HUDEP-2 (cell line): ENCODE data around the gene NNT.
"Not testable (repeated sequence)": the region's sequence is repeated elsewhere in the genome, so short reads cannot be mapped to it uniquely, and the experiment has no call there.

Source experiments
- DNase-seq, 76 experiments: peaks; one replicate each; lab custom pipeline; 2025; ENCODE audit not compliant: unreplicated experiment in 76 of 76; lab: John Stamatoyannopoulos, UW

Gene NNT

DNA sequence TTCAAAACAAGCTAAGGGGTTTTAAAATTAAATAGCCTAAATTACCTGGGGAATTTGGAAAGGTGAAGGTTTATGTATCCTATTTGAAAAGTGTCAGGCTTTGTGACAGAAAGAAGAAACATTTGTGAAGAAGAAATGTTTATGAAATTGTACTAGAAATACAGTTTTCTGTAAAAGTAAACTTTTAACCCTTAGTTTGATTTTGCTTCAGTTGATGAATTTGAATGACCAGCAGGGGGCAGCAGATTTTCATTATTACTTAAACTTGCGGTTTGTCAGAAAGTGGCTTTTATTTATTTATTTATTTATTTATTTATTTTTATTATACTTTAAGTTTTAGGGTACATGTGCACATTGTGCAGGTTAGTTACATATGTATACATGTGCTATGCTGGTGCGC is 58.1 kb downstream of the NNT start:
- DNase-seq = peak in 22 of 76 experiments; percentile 1 to 38 (median 10)

- DNase-seq = no peak
Observed at GRCh38 chr5:43663916-43664315, 60.9 kb downstream of the NNT start.

DNA sequence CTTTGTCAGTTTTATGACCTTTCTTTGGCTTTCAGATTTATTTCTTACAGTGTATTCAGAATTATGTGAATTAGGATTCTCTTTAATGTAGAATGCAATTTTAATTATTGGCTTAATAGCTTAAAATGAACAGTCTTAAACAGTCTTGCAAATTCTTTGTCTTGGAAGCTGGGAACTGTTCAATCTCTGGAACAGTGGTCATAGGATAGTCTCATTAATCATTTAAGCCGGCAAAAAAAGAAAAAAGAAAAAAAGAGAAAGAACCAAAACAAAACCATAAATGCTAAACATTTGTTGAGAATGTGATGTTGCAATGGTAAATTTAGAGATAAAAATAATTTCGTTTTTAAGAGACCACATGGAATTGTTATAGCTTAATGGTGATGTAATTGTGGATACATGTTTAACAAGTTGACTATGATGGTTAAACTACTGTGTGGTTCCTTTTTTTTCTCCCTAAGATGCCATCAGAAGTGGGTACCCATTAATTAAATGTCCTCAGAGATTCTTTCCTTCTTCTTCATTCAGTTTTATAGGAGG is 61.6 kb downstream of the NNT start:
- DNase-seq = no peak

DNA sequence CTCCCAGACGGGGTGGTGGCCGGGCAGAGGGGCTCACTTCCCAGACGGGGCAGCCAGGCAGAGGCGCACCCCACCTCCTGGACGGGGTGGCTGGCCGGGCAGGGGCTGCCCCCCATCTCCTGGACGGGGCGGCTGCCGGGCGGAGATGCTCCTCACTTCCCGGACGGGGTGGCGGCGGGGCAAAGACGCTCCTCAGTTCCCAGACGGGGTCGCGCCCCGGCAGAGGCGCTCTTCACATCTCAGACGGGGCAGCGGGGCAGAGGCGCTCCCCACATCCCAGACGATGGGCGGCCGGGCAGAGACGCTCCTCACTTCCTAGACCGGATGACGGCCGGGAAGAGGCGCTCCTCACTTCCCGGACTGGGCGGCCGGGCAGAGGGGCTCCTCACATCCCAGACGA is 62.8 kb downstream of the NNT start:
- DNase-seq = not testable (repeated sequence)

DNA sequence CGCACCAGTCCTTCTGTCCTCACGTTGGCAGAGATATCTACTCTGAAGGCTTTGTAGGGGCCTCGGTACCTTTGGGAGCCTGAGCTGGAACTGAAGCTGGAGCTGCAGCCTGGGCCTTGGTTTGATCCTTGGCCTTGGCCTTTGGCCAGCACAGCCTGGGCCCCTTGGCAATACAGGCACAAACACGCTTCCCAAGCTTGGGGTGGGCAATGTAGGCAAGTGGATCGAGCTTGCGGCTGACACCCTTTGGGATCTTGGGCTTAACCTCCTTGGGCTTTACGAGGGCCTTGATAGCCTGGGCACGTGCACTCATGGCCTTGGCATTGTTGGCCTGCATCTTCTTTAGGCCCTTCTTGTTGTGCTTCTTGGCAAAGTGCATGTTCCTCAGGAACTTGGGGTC is 63.7 kb downstream of the NNT start:
- not testable (repeated sequence) for DNase-seq

DNA sequence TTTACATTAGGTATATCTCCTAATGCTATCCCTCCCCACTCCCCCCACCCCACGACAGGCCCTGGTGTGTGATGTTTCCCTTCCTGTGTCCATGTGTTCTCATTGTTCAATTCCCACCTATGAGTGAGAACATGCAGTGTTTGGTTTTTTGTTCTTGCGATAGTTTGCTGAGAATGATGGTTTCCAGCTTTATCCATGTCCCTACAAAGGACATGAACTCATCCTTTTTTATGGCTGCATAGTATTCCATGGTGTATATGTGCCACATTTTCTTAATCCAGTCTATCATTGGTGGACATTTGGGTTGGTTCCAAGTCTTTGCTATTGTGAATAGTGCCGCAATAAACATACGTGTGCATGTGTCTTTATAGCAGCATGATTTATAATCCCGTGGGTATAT is 64.4 kb downstream of the NNT start:
- not testable (repeated sequence) for DNase-seq

DNA sequence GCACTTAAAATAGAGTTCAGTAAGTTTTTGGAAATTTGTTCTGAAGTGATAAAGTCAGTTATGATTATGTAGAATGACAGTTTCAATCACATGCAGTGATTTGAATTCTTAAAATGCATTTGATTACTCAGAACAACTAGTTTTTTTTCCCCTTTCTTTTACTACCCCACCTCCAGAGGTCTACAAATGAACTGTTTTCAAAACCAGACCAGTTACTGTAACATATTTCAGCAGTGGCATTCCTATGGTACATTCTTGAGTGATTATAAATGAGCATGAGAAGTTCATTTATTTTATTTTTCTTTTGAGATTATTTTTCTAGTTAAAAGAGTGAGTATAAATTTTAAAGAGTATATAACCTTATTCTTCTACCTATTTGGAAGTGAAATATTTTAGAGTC is 71.6 kb downstream of the NNT start:
- DNase-seq = no peak

- DNase-seq = no peak
Observed at GRCh38 chr5:43675357-43675756, 72.4 kb downstream of the NNT start.

DNA sequence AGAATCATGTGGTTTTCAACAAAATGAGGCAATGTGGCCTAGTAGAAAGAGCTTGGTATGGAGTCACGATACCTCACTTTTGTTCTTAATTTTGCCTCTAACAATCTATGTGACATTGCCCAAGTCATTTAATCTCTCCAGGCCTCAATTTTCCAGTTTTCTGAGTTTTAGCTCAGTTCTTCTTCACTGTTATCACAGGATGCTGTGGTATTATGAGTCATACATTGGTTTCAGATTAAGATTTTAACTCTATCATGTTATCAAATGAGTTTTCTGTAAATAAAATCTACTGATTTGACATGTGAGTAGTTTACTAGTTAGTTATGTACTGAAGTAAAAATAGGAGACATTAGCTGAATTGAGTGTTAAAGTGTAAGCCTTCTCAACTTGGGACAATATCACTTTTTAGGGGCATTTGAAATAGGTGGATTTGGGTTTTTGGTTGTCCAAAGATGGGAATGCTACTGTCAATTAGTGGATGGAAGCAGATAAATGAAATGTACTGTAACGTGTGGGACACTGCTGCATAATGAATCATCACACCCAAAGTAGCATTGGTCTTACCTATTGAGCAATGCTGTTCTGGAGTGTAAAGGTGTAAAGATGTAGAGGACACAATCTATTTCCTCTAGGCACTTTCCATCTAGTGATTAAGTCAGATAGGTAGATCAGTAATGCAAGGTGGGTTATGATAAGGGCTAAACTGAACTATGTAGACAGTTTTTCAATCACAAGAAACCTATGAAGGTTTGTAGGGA is 73.3 kb downstream of the NNT start:
- no peak for DNase-seq

DNA sequence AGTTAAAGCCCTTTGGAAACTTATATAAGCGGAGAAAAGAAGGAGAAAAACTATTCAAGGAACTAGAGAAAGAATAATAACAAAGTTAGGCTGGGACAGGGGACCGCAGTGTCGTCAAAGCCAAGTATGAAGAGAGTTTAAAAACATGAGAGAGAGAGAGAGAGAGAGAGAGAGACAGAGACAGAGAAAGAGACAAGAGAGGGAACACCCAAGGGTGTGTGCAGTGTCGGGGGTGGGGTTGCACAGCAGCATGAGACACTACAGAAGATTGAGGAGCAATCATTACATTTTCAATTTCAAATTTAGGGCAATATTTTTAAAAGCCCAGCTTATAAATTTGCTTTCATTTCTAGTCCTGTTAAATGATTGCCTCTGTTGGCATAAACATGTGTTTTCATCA is 74.3 kb downstream of the NNT start:
- DNase-seq = peak in 3 of 76 experiments; percentile 1 to 4 (median 2)

GRCh38 chr5:43679214-43679613 is 76.2 kb downstream of the NNT start:
- DNase-seq = no peak

GRCh38 chr5:43680286-43680685 is 77.3 kb downstream of the NNT start:
- DNase-seq = no peak

GRCh38 chr5:43683884-43684471 is 81.0 kb downstream of the NNT start:
- no peak for DNase-seq

GRCh38 chr5:43685252-43685950 is 82.4 kb downstream of the NNT start:
- DNase-seq = no peak

GRCh38 chr5:43687275-43687674 is 84.3 kb downstream of the NNT start:
- no peak for DNase-seq

DNA sequence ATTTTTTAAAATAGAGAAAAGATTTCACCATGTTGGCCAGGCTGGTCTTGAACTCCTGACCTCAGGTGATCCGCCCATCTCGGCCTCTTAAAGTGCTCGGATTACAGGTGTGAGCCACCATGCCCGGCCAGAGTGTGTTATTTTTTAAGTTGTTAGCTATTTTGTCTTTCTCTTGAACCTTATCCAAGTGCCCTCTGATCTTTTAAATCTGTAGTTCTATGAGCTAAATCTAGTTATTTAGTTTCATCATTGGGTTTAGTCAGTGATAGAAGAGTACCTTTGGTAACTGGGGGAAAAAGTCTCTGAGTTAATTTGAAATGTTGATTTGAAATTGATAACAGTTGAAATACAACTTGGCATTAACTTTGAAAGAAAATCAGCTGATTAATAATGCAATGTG is 88.3 kb downstream of the NNT start:
- DNase-seq = no peak

GRCh38 chr5:43691893-43692292 is 88.9 kb downstream of the NNT start:
- no peak for DNase-seq

DNA sequence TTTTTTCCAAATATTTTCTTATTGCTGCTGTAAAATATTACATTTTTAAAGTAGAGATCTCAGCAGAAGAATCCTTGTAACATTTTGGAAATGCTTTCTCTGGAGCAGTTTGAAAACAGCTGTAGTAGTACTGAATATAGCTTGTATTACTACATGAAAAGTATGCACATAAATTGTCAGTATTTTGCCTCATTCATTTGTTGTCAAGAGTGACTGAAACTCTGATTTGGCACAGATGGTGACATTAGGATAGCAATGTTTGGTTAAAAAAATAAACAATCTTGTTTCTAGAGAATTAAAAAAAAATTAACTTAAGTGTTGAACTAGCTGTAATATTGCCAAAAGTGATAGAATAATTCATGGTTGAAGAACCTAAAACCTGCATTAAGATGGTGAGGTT is 90.4 kb downstream of the NNT start:
- DNase-seq = no peak

DNA sequence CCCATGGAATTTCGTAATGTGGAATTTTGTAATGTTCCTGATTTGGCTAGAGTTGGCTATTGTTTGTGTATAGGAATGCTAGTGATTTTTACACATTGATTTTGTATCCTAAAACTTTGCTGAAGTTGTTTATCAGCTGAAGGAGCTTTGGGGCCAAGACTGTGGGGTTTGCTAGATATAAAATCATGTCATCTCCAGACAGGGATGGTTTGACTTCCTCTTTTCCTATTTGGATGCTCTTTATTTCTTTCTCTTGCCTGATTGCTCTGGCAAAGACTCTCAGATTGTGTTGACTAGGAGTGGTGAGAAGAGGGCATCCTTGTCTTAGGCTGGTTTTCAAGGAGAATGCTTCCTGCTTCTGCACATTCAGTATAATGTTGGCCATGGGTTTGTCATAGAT is 91.0 kb downstream of the NNT start:
- no peak for DNase-seq

DNA sequence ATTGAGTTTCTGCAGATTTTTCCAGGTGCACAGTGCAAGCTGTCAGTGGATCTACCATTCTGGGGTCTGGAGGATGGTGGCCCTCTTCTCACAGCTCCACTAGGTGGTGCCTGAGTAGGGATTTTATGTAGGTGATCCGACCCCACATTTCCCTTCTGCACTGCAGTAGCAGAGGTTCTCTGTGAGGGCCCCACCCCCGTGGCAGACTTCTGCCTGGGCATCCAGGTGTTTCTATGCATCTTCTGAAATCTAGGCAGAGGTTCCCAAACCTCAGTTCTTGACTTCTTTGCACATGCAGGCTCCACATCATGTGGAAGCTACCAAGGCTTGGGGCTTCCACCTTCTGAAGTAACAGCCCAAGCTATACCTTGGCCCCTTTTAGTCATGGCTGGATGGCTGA is 93.5 kb downstream of the NNT start:
- not testable (repeated sequence) for DNase-seq

DNA sequence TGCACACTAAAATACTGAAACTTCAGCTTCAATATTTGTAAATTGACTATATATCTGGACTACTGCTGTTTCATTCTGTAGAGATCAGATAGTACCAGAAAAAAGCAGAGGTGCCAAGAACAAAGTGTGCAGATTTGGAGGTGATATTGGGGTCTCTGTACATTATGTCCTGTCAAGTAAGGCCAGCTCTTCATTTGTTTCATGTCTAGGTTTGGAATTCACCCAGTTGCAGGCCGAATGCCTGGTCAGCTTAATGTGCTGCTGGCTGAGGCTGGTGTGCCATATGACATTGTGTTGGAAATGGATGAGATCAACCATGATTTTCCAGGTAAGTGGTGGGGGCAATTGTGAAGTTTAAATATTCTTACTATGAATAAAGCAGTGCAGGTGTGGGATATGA is 96.9 kb downstream of the NNT start:
- peak in 7 of 76 experiments; percentile 5 to 39 (median 14) for DNase-seq

DNA sequence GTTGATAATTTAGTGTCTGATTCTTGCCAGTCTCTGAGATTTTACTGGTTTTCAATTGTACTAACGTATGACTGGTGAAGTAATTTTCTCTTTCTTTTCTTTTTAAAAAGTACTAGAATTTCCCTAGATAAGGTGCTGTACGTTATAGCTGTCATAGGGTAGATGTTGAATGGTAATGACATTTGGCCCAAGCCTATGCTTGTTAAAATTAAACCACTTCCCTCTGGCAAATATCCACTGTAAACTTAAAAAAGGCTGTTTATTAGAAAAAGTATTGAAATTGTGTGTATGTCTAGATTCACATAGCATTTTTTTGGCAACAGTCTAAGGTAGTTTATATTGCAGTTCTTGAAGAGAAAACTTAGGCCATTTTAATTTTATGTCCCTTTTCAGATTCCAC is 97.6 kb downstream of the NNT start:
- DNase-seq = no peak
